Measurements from ENCODE around the gene TAS2R39. TPM values are rescaled to one million over a fixed set of nuclear protein-coding genes. Genes with fewer than 3 reads are reported as not detected.

The TAS2R39 gene
- total RNA-seq, 1 donor from 2014 or later: not detected

DNA sequence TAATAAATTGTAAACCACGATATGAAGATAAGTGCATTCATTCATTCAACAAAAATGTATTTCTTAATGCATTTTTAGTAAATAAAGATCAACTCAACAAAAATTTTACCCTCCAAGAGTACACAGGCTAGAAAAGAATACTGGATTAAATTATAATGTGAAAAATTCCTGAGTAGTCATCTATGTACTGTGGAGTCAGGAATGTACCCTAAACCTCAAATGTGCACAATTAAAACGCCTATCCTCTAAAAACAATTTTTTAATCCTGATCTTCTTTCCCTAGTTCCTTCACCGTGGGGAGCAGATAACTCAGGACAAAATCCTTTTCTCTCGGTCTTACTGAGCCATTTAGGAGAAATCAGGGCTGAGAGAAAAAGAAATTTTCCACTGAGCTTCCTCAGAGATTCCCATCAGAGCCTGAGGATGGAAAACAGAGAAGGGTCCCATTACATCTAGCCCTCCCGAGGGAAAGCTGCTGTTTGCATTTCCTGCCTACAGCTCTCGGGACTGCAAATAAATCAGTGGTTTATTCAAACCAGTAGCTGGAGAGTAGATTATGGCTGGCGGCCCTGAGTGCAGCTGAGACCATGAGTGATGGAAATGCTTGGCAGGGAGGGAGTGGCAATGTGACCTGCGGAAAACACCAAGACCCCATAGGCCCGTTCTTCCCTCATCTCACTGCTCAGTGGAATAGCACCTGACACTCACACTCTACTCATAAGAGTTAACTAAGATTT lies 46.0 kb downstream of the TAS2R39 start:
- Histone ChIP-seq H3K36me3 (ENCODE audit: control insufficient read depth, insufficient read depth, low read length) (no peaks in the 10 kb centered on the region), H3K4me3 (ENCODE audit: low read depth, low read length) (no peak overlapping the region), H3K27me3 (ENCODE audit: control insufficient read depth, insufficient read depth, low read length) (no peaks in the 10 kb centered on the region)
- FAIRE-seq (no peak), DNase-seq (ENCODE audit: low read depth) (no peak)
- TF ChIP-seq, protein P1, sequence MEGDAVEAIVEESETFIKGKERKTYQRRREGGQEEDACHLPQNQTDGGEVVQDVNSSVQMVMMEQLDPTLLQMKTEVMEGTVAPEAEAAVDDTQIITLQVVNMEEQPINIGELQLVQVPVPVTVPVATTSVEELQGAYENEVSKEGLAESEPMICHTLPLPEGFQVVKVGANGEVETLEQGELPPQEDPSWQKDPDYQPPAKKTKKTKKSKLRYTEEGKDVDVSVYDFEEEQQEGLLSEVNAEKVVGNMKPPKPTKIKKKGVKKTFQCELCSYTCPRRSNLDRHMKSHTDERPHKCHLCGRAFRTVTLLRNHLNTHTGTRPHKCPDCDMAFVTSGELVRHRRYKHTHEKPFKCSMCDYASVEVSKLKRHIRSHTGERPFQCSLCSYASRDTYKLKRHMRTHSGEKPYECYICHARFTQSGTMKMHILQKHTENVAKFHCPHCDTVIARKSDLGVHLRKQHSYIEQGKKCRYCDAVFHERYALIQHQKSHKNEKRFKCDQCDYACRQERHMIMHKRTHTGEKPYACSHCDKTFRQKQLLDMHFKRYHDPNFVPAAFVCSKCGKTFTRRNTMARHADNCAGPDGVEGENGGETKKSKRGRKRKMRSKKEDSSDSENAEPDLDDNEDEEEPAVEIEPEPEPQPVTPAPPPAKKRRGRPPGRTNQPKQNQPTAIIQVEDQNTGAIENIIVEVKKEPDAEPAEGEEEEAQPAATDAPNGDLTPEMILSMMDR (IDR thresholded peaks at IDR 0.05; ENCODE audit: insufficient read depth, low read length, severe bottlenecking): no peak

DNA sequence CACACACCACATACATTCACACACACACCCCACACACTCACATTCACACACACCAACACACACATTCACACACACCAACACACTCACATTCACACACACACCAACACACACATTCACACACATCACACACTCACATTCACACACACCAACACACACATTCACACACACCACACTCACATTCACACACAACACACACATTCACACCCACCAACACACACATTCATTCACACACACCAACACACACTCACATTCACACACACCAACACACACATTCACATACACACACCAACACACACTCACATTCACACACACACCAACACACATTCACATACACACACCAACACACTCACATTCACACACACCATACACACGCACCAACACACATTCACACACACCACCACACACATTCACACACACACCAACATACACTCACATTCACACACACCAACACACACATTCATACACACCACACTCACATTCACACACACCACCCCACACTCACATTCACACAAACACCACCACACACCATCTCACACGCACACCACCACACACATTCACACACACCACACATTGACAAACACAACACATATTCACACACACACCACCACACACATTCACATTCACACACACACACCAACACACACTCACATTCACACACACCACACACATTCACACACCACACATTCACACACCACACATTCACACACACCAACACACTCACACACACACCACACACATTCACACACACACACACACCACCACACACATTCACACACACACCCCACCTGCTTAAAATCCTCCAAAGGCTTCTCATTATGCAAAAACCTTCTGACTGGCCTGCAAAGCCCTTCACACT lies 47.6 kb downstream of the TAS2R39 start:
- Histone ChIP-seq H3K4me3 (ENCODE audit: low read depth, low read length) (no peak overlapping the region), H3K27me3 (ENCODE audit: control insufficient read depth, insufficient read depth, low read length) (no peaks in the 10 kb centered on the region), H3K36me3 (ENCODE audit: control insufficient read depth, insufficient read depth, low read length) (no peaks in the 10 kb centered on the region)
- FAIRE-seq (peak; percentile 86), DNase-seq (ENCODE audit: low read depth) (no peak)
- TF ChIP-seq, protein P1 (IDR thresholded peaks at IDR 0.05; ENCODE audit: insufficient read depth, low read length, severe bottlenecking): no peak

Other genes with a start within 250 kb of the TAS2R39 start
- under 0.01 TPM in 1 of 2 replicates, not detected in the other for gene TRPV5, start 249.7 kb upstream of the TAS2R39 start, total RNA-seq
- not detected in 2 replicates for gene LLCFC1, start 243.9 kb upstream of the TAS2R39 start, total RNA-seq
- 0.13 TPM in 1 of 2 replicates, not detected in the other for gene KEL, start 221.1 kb upstream of the TAS2R39 start, total RNA-seq
- gene OR9A2, start 156.3 kb upstream of the TAS2R39 start, total RNA-seq: 0.26 TPM in 1 of 2 replicates, not detected in the other
- not detected in 2 replicates for gene OR6V1, start 131.1 kb upstream of the TAS2R39 start, total RNA-seq
- not detected in 2 replicates for gene PIP, start 51.3 kb upstream of the TAS2R39 start, total RNA-seq
- not detected in 2 replicates for gene TAS2R40, start 38.6 kb downstream of the TAS2R39 start, total RNA-seq
- gene GSTK1, start 80.0 kb downstream of the TAS2R39 start, total RNA-seq: 60.6 and 69.9 TPM in 2 replicates
- 1.0 and 3.7 TPM in 2 replicates for gene TMEM139, start 101.5 kb downstream of the TAS2R39 start, total RNA-seq
- 6.8 and 9.6 TPM in 2 replicates for gene CASP2, start 104.9 kb downstream of the TAS2R39 start, total RNA-seq
- under 0.01 and 0.13 TPM in 2 replicates for gene CLCN1, start 132.7 kb downstream of the TAS2R39 start, total RNA-seq
- gene FAM131B, start 179.3 kb downstream of the TAS2R39 start, total RNA-seq: 0.26 and 0.53 TPM in 2 replicates
- gene ZYX, start 197.9 kb downstream of the TAS2R39 start, total RNA-seq: 9.2 and 10.6 TPM in 2 replicates
- gene EPHA1, start 225.4 kb downstream of the TAS2R39 start, total RNA-seq: 19.0 and 51.5 TPM in 2 replicates